GM23338 (cell line): ENCODE results near the gene ATP8A2. TPM values are rescaled to one million over a fixed set of nuclear protein-coding genes. Genes with fewer than 3 reads are reported as not detected.

Experiments used
- ATAC-seq: fragments of 200-7000 bp; cut with Tn5 transposase; 3 replicates; pipeline ENCODE4 v1.9.1; 2020
- DNase-seq: peaks from one replicate; pipeline ENCODE4 v3.0.0-alpha.2; 2015; ENCODE audit warnings: low spot score
- H2AFZ ChIP-seq: fragments of 200-600 bp; sonication (generic); 2 replicates; pipeline ENCODE4 v1.8.0; 2016; ENCODE audit warnings: antibody characterized with exemption, mild to moderate bottlenecking, moderate library complexity
- H3F3A ChIP-seq: fragments of 200-600 bp; sonication (generic); replicated peaks from 2 replicates; pipeline ENCODE4 v1.8.0; 2017; ENCODE audit warnings: antibody characterized with exemption, mixed run types, low read depth
- H3K27ac ChIP-seq: fragments of 200-600 bp; sonication (generic); 2 replicates; pipeline ENCODE4 v1.6.1; 2016; ENCODE audit warnings: low read depth
- H3K27me3 ChIP-seq: fragments of 200-600 bp; sonication (generic); 2 replicates; pipeline ENCODE4 v1.8.0; 2016; ENCODE audit warnings: mild to moderate bottlenecking, mixed run types, moderate library complexity; ENCODE audit not compliant: insufficient read depth
- H3K36me3 ChIP-seq: fragments of 200-600 bp; sonication (generic); 2 replicates; pipeline ENCODE4 v1.8.0; 2016; ENCODE audit warnings: mild to moderate bottlenecking; ENCODE audit not compliant: insufficient read depth
- H3K4me1 ChIP-seq: fragments of 200-600 bp; sonication (generic); 2 replicates; pipeline ENCODE4 v1.8.0; 2016; ENCODE audit warnings: mild to moderate bottlenecking, moderate library complexity; ENCODE audit not compliant: insufficient read depth
- H3K4me2 ChIP-seq: fragments of 200-600 bp; sonication (generic); 2 replicates; pipeline ENCODE4 v1.7.1; 2017; ENCODE audit warnings: mixed run types
- H3K4me3 ChIP-seq: fragments of 200-600 bp; sonication (generic); 2 replicates; pipeline ENCODE4 v1.6.1; 2016; ENCODE audit warnings: mixed run types
- H3K79me2 ChIP-seq: fragments of 200-600 bp; sonication (generic); replicated peaks from 2 replicates; pipeline ENCODE4 v1.8.0; 2017; ENCODE audit warnings: mild to moderate bottlenecking; ENCODE audit not compliant: insufficient read depth
- H3K9me2 ChIP-seq: fragments of 200-600 bp; sonication (generic); 2 replicates; pipeline ENCODE4 v1.8.0; 2017; ENCODE audit not compliant: insufficient read depth
- H4K20me1 ChIP-seq: fragments of 200-600 bp; sonication (generic); replicated peaks from 2 replicates; pipeline ENCODE4 v1.8.0; 2017; ENCODE audit warnings: mild to moderate bottlenecking; ENCODE audit not compliant: insufficient read depth
- H3K27ac Mint-ChIP-seq: 2 replicates; pipeline ENCODE4 v1.8.0; 2020; ENCODE audit warnings: inconsistent platforms, mild to moderate bottlenecking, moderate library complexity, mixed read lengths
- H3K27me3 Mint-ChIP-seq: 3 replicates; pipeline ENCODE4 v1.8.0; 2022; ENCODE audit warnings: low read depth, mild to moderate bottlenecking, moderate library complexity, mixed read lengths, inconsistent platforms; ENCODE audit not compliant: insufficient read depth, poor library complexity
- H3K36me3 Mint-ChIP-seq: 3 replicates; pipeline ENCODE4 v1.8.0; 2021; ENCODE audit warnings: low read depth, mild to moderate bottlenecking, inconsistent platforms, moderate library complexity, mixed read lengths
- H3K4me1 Mint-ChIP-seq: 3 replicates; pipeline ENCODE4 v1.8.0; 2020; ENCODE audit warnings: mild to moderate bottlenecking, inconsistent platforms, mixed read lengths
- H3K4me3 Mint-ChIP-seq: 3 replicates; pipeline ENCODE4 v1.8.0; 2021; ENCODE audit warnings: moderate library complexity, mild to moderate bottlenecking, inconsistent platforms, mixed read lengths
- H3K9me3 Mint-ChIP-seq: 3 replicates; pipeline ENCODE4 v1.8.0; 2020; ENCODE audit warnings: moderate library complexity, mild to moderate bottlenecking, inconsistent platforms, mixed read lengths
- CTCF ChIP-seq, 2 experiments: fragments of 200-600 bp in 1 of 2; sonication (generic) in 1 of 2; conservative IDR thresholded peaks; 2 replicates each; pipeline versions ENCODE4 v1.5.1 to v1.6.1; 2016 to 2017; ENCODE audit warnings: antibody characterized with exemption in 2 of 2, low read depth in 2 of 2, mild to moderate bottlenecking in 2 of 2, moderate library complexity in 1 of 2
- JUNB ChIP-seq: IDR thresholded peaks from one replicate; pipeline ENCODE4 v1.6.1; 2016; ENCODE audit warnings: antibody characterized with exemption; ENCODE audit not compliant: unreplicated experiment
- NANOG ChIP-seq: IDR thresholded peaks from 2 replicates; pipeline ENCODE4 v1.6.1; 2016; ENCODE audit warnings: antibody characterized with exemption, borderline replicate concordance
- POLR2AphosphoS5 ChIP-seq: IDR thresholded peaks from 2 replicates; pipeline ENCODE4 v1.6.1; 2016; ENCODE audit warnings: antibody characterized with exemption, low read depth
- ZNF114 ChIP-seq: fragments of 250-450 bp; sonication (Bioruptor Pico); IDR thresholded peaks from 2 replicates; pipeline ENCODE4 v1.5.0; 2020; ENCODE audit warnings: mild to moderate bottlenecking, moderate library complexity
- ZNF331 ChIP-seq: fragments of 250-450 bp; sonication (Bioruptor Pico); IDR thresholded peaks from 2 replicates; pipeline ENCODE4 v1.5.0; 2020; ENCODE audit warnings: low read depth, mild to moderate bottlenecking, moderate library complexity
- ZNF462 ChIP-seq: fragments of 250-450 bp; sonication (Bioruptor Pico); IDR thresholded peaks from 2 replicates; pipeline ENCODE4 v1.5.0; 2020; ENCODE audit warnings: mild to moderate bottlenecking, moderate library complexity
- polyA plus RNA-seq: library from polyadenylated mRNA; unstranded; fragments of >200 nt; fragmentation: Nextera tagmentation; extraction: Ambion mirVana; gene quantifications from 2 replicates; pipeline ENCODE4 v1.2.1, GENCODE V29; 2016
- total RNA-seq: library from RNA; depleted of rRNA; stranded (reverse); fragments of >200 nt; shearing (Covaris generic); gene quantifications from 2 replicates; pipeline ENCODE4 v1.2.3, GENCODE V29; 2014
- TF ChIP-seq, protein P1 (sequence below): IDR thresholded peaks from 2 replicates; pipeline ENCODE4 v1.6.1; 2016; ENCODE audit warnings: antibody characterized with exemption

ATP8A2 gene
- total and polyA plus RNA-seq, 2 experiments from 2014 or later: 5.7 to 8.8 TPM

DNA sequence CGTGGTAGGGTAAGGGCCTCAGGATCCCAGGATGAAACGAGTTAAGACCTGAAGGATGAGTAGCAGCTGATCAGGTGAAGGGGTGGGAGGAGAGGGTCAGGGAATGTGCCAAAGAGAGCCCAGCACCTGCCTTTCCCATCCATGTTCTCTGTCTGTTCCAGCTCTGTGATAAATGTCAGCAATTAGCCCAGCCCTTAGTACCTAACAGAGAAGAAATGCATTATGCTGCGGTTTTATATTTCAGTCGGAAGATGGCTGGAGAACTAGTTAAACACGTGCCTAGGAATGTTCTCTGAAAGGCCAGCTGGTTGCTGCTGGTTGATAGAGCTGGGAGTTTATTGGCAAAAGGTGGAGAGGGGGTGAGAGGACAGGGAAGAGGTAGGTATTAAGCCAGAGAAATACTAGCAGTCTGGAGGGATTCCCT lies 411.8 kb downstream of the ATP8A2 start (continued):
- TF ChIP-seq ZNF462 (CRISPR knock-in tag) (no peak), NANOG (no peak)
- TF ChIP-seq, protein P1, sequence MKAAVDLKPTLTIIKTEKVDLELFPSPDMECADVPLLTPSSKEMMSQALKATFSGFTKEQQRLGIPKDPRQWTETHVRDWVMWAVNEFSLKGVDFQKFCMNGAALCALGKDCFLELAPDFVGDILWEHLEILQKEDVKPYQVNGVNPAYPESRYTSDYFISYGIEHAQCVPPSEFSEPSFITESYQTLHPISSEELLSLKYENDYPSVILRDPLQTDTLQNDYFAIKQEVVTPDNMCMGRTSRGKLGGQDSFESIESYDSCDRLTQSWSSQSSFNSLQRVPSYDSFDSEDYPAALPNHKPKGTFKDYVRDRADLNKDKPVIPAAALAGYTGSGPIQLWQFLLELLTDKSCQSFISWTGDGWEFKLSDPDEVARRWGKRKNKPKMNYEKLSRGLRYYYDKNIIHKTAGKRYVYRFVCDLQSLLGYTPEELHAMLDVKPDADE: no peak

GRCh38 chr13:25784119-25784518 lies 412.3 kb downstream of the ATP8A2 start:
- Histone ChIP-seq H3K4me1 (no peaks in the 10 kb centered on the region; the same call in 1 of the 2 replicates), H3K9me2 (0 out of 2 replicates have a peak, but pooled peaks cover 3% of the 10 kb centered on the region), H3K36me3 (no peaks in the 10 kb centered on the region), H3K79me2 (no peaks in the 10 kb centered on the region), H2AFZ (no peak overlapping the region), H3K4me3 (no peak overlapping the region), H3K27me3 (no peaks in the 10 kb centered on the region), H3K27ac (no peak overlapping the region), H4K20me1 (no peaks in the 10 kb centered on the region), H3K4me2 (no peak overlapping the region), H3F3A (no peaks in the 10 kb centered on the region)
- Mint-ChIP-seq H3K4me1 (peaks cover 7% of the 10 kb centered on the region), H3K36me3 (no peaks in the 10 kb centered on the region), H3K4me3 (no peak overlapping the region), H3K27ac (no peak overlapping the region), H3K27me3 (no peaks in the 10 kb centered on the region), H3K9me3 (no peaks in the 10 kb centered on the region)
- no peak for DNase-seq
- ATAC-seq: no peak
- TF ChIP-seq ZNF331 (CRISPR knock-in tag) (no peak), ZNF114 (CRISPR knock-in tag) (no peak), JUNB (no peak), POLR2AphosphoS5 (no peak), CTCF (conservative IDR thresholded peaks at IDR 0.05; ENCODE audit: low read depth in 2 of 2) (no peak)
